Measurements from ENCODE around the gene JAKMIP2. TPM values are rescaled to one million over a fixed set of nuclear protein-coding genes. Genes with fewer than 3 reads are reported as not detected.

JAKMIP2 gene
- total and polyA plus RNA-seq, 9 donors: 0.10 to 7.0 (median 0.24) TPM

DNA sequence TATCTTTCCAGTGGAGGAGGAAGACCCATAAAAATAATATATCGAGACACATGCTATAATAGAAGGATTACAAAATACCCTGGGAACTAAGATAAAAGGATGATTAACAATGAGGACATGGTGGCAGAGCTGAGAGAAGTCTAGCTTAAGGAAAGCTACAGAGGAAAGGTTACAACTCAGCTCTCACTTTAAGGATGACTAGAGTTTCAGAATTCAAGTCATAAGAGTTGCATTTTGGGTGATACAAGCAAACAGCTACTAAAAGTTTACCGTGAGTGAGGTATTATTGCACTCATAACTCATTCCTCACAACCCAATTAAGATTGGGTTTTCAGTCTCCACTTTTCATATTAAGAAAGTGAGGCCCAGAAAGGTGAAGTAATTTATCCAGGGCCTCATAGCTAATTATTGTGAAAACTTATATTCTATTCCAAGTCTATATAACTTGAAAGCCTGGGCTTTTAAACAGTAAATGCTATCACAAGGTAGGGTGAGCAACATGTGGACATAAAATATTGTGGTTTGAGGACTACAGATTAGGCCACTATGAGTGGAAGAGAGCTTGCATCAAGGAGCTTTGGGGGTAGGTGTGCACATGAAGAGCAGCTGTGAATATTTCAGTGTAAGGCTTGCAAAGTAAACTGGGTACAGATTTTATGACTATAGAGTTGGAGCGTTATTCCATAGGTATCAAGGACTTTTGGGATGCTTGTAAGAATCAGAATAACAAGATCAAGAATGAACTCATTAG, 28.0 kb downstream of the JAKMIP2 start:
- DNase-seq: no peak
- no peak overlapping the region for H3K27ac ChIP-seq
- TF ChIP-seq EP300 (IDR thresholded peaks at IDR 0.05) (no peak), POLR2A (IDR thresholded peaks at IDR 0.05) (no peak)
- TF ChIP-seq, protein P1, sequence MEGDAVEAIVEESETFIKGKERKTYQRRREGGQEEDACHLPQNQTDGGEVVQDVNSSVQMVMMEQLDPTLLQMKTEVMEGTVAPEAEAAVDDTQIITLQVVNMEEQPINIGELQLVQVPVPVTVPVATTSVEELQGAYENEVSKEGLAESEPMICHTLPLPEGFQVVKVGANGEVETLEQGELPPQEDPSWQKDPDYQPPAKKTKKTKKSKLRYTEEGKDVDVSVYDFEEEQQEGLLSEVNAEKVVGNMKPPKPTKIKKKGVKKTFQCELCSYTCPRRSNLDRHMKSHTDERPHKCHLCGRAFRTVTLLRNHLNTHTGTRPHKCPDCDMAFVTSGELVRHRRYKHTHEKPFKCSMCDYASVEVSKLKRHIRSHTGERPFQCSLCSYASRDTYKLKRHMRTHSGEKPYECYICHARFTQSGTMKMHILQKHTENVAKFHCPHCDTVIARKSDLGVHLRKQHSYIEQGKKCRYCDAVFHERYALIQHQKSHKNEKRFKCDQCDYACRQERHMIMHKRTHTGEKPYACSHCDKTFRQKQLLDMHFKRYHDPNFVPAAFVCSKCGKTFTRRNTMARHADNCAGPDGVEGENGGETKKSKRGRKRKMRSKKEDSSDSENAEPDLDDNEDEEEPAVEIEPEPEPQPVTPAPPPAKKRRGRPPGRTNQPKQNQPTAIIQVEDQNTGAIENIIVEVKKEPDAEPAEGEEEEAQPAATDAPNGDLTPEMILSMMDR (IDR thresholded peaks at IDR 0.05): no peak
- 70 to 82% (median 78%) methylated on average over 3 of the region's 3 CpGs for WGBS, 3 donors
- H3K9me3 ChIP-seq: no peaks in the 10 kb centered on the region
- no peaks in the 10 kb centered on the region for H3K36me3 ChIP-seq
- intact Hi-C loops (cut with DNase I): no loop called here
- H3K4me1 ChIP-seq (ENCODE audit: insufficient read depth): no peaks in the 10 kb centered on the region
- no peaks in the 10 kb centered on the region for H3K27me3 ChIP-seq
- no peak overlapping the region for H3K4me3 ChIP-seq

GRCh38 chr5:147753765-147754164, 28.8 kb downstream of the JAKMIP2 start:
- no peak for DNase-seq
- no peaks in the 10 kb centered on the region for H3K4me1 ChIP-seq (ENCODE audit: insufficient read depth)
- H3K4me3 ChIP-seq: no peak overlapping the region
- H3K9me3 ChIP-seq: no peaks in the 10 kb centered on the region
- H3K36me3 ChIP-seq: no peaks in the 10 kb centered on the region
- TF ChIP-seq, protein P1 (IDR thresholded peaks at IDR 0.05): no peak
- no peak for TF ChIP-seq POLR2A (IDR thresholded peaks at IDR 0.05)
- TF ChIP-seq EP300 (IDR thresholded peaks at IDR 0.05): no peak
- no peaks in the 10 kb centered on the region for H3K27me3 ChIP-seq
- 67 to 94% (median 80%) methylated on average over 1 of the region's 1 CpG for WGBS, 3 donors
- no peak overlapping the region for H3K27ac ChIP-seq
- intact Hi-C loops (cut with DNase I): no loop called here

- Histone ChIP-seq H3K4me3 (no peak overlapping the region), H3K27ac (no peak overlapping the region)
- intact Hi-C loops (cut with DNase I): no loop called here
Observed at GRCh38 chr5:147752666-147753290, 29.8 kb downstream of the JAKMIP2 start.

DNA sequence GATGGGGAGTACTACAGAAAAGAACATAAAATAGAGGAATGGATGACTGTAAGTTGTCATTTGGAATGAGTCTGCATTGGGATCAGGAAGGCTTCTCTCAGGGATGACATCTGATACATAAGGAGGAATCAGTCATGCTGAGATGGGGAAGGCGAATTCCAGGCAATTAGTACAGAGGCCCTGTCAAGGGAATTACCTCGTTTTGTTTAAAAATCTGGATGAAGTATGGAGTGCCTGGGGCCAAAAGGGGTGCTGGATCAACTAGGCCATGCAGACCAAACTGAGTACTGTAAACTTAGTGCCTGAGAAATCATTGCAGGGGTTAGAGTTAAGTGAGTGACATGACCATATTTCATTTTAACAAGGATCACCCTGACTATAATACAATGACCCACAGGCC, 30.5 kb downstream of the JAKMIP2 start:
- DNase-seq: no peak
- intact Hi-C loops (cut with DNase I): no loop called here
- Histone ChIP-seq H3K4me1 (ENCODE audit: insufficient read depth) (no peaks in the 10 kb centered on the region), H3K4me3 (no peak overlapping the region), H3K27me3 (no peaks in the 10 kb centered on the region), H3K27ac (no peak overlapping the region), H3K9me3 (no peaks in the 10 kb centered on the region), H3K36me3 (no peaks in the 10 kb centered on the region)
- TF ChIP-seq EP300 (IDR thresholded peaks at IDR 0.05): no peak
- TF ChIP-seq POLR2A (IDR thresholded peaks at IDR 0.05): no peak
- TF ChIP-seq, protein P1 (IDR thresholded peaks at IDR 0.05): no peak
- WGBS, 3 donors: 74 to 89% (median 85%) methylated on average over 2 of the region's 2 CpGs

More at GRCh38 chr5:147752666-147753290, 29.8 kb downstream of the JAKMIP2 start:
- no peaks in the 10 kb centered on the region for H3K4me1 ChIP-seq (ENCODE audit: insufficient read depth)
- WGBS, 3 donors: 96% methylated on average over 3 of the region's 3 CpGs
- no peaks in the 10 kb centered on the region for H3K27me3 ChIP-seq
- no peaks in the 10 kb centered on the region for H3K36me3 ChIP-seq
- H3K9me3 ChIP-seq: no peaks in the 10 kb centered on the region
- DNase-seq: no peak
- TF ChIP-seq EP300 (IDR thresholded peaks at IDR 0.05) (no peak), POLR2A (IDR thresholded peaks at IDR 0.05) (no peak)
- TF ChIP-seq, protein P1 (IDR thresholded peaks at IDR 0.05): no peak

Data from ovary (tissue), 9 donors.